HepG2 (cell line): ENCODE results near the gene PLPP3. TPM values are rescaled to one million over a fixed set of nuclear protein-coding genes. Genes with fewer than 3 reads are reported as not detected.
A peak's percentile ranks its signal among the peaks of the same experiment; 100 is the strongest.

ENCODE experiments used
- ATAC-seq: fragments of 200-7000 bp; cut with Tn5 transposase; 3 replicates; pipeline ENCODE4 v1.9.1; 2020; ENCODE audit warnings: mild to moderate bottlenecking, moderate library complexity
- BruUV-seq: library from RNA; stranded (reverse); fragments of 400-500 nt; replicated peaks from 2 replicates; lab custom pipeline; 2021; lab: Mats Ljungman, UMichigan
- CTCF ChIA-PET: fragments of 300-600 bp; formaldehyde crosslinking; extraction: SDS; loops from one replicate; lab custom pipeline; 2021; ENCODE audit warnings: low total read pairs, inconsistent platforms, low intra/inter-chr PET ratio; lab: Yijun Ruan, JAX
- POLR2A ChIA-PET: fragments of 350-600 bp; sonication (Branson Sonifier 250); formaldehyde crosslinking; loops from one replicate; lab custom pipeline; 2020; ENCODE audit warnings: antibody characterized with exemption, inconsistent platforms; lab: Yijun Ruan, JAX
- DNase-seq: peaks from one replicate; pipeline ENCODE4 v3.0.0-alpha.2; 2015; ENCODE audit warnings: low spot score
- FAIRE-seq: peaks from 3 replicates; lab custom pipeline; 2011; peaks lifted over from hg19 to GRCh38; lab: Jason Lieb, UNC
- H2AFZ ChIP-seq: one replicate; pipeline ENCODE4 v1.6.1; 2011; ENCODE audit warnings: low read length, inconsistent platforms
- H3K27ac ChIP-seq: fragments of 300-600 bp; 3 replicates; pipeline ENCODE4 v1.8.0; 2011; ENCODE audit warnings: mixed run types, mild to moderate bottlenecking, mixed read lengths, low read length, inconsistent platforms; ENCODE audit not compliant: insufficient read depth; ENCODE audit errors: extremely low read length
- H3K27me3 ChIP-seq, 2 experiments: fragments of 200-600 bp in 1 of 2; 2 replicates in 1 of 2; 3 replicates in 1 of 2; pipeline versions ENCODE4 v1.6.0 to v1.8.0; 2011; ENCODE audit warnings: low read length in 2 of 2, mild to moderate bottlenecking in 2 of 2, moderate library complexity in 2 of 2, inconsistent platforms in 1 of 2; ENCODE audit not compliant: insufficient read depth in 2 of 2, control insufficient read depth in 1 of 2
- H3K36me3 ChIP-seq, 2 experiments: fragments of 200-600 bp in 1 of 2; replicated peaks in 1 of 2; 2 replicates in 1 of 2; 3 replicates in 1 of 2; pipeline versions ENCODE4 v1.5.1 to v1.8.0; 2011; ENCODE audit warnings: low read length in 2 of 2, inconsistent platforms in 1 of 2; ENCODE audit not compliant: insufficient read depth in 2 of 2, control insufficient read depth in 1 of 2
- H3K4me1 ChIP-seq: 2 replicates; pipeline ENCODE4 v1.5.1; 2012; ENCODE audit warnings: low read length, inconsistent platforms; ENCODE audit not compliant: insufficient read depth
- H3K4me2 ChIP-seq: 2 replicates; pipeline ENCODE4 v1.6.0; 2011; ENCODE audit warnings: low read depth, low read length, inconsistent platforms
- H3K4me3 ChIP-seq, 3 experiments: fragments of 200-600 bp in 1 of 3; sonication (generic), shearing (Covaris generic) in 1 of 3; replicated peaks in 1 of 3; 2 replicates each; pipeline ENCODE4 v1.5.1; 2011 to 2016; ENCODE audit warnings: low read length in 3 of 3, inconsistent platforms in 2 of 3, low read depth in 2 of 3, mild to moderate bottlenecking in 2 of 3, control low read depth in 1 of 3, mixed read lengths in 1 of 3; ENCODE audit not compliant: insufficient read depth in 1 of 3
- H3K79me2 ChIP-seq: one replicate; pipeline ENCODE4 v1.6.1; 2011; ENCODE audit warnings: low read length, inconsistent platforms; ENCODE audit not compliant: insufficient read depth
- H3K9ac ChIP-seq: 2 replicates; pipeline ENCODE4 v1.6.0; 2011; ENCODE audit warnings: mild to moderate bottlenecking, low read depth, low read length, inconsistent platforms; ENCODE audit not compliant: insufficient read depth
- H3K9me3 ChIP-seq: 2 replicates; pipeline ENCODE4 v1.5.1; 2012; ENCODE audit warnings: mild to moderate bottlenecking, low read length
- H4K20me1 ChIP-seq: 2 replicates; pipeline ENCODE4 v1.6.0; 2011; ENCODE audit warnings: inconsistent platforms, mild to moderate bottlenecking, low read length, moderate library complexity; ENCODE audit not compliant: insufficient read depth
- ONECUT2 ChIP-seq: sonication (generic); formaldehyde crosslinking; IDR thresholded peaks from 2 replicates; pipeline ENCODE4 v1.4.0; 2020; ENCODE audit warnings: missing genetic modification reagents
- POLR2G ChIP-seq: fragments of 200-400 bp; formaldehyde crosslinking; IDR thresholded peaks from 2 replicates; pipeline ENCODE4 v1.6.1; 2018; ENCODE audit warnings: mild to moderate bottlenecking, low read depth, low read length, moderate library complexity
- SIX1 ChIP-seq: sonication (generic); formaldehyde crosslinking; IDR thresholded peaks from 2 replicates; pipeline ENCODE4 v1.4.0; 2020; ENCODE audit warnings: missing genetic modification reagents, borderline replicate concordance
- SMC3 ChIP-seq: IDR thresholded peaks from 2 replicates; pipeline ENCODE4 v1.6.1; 2011; ENCODE audit warnings: low read length, improper control_type of control experiment
- TBX2 ChIP-seq: sonication (generic); formaldehyde crosslinking; IDR thresholded peaks from 2 replicates; pipeline ENCODE4 v1.5.0; 2020; ENCODE audit warnings: missing genetic modification reagents, mild to moderate bottlenecking, borderline replicate concordance
- ZNF451 ChIP-seq: sonication (generic); formaldehyde crosslinking; IDR thresholded peaks from 2 replicates; pipeline ENCODE4 v1.5.0; 2020; ENCODE audit warnings: mild to moderate bottlenecking, missing genetic modification reagents
- ZNF512B ChIP-seq: sonication (generic); formaldehyde crosslinking; IDR thresholded peaks from 2 replicates; pipeline ENCODE4 v1.5.1; 2020; ENCODE audit warnings: missing genetic modification reagents, mild to moderate bottlenecking, borderline replicate concordance
- ZNF543 ChIP-seq: sonication (generic); formaldehyde crosslinking; IDR thresholded peaks from 2 replicates; pipeline ENCODE4 v1.4.0; 2020; ENCODE audit warnings: mild to moderate bottlenecking, missing genetic modification reagents
- WGBS: methylation state at CpG from one replicate; pipeline ENCODE4 v1.1.6; 2017; ENCODE audit warnings: low lambda C conversion rate; 5-methylcytosine and 5-hydroxymethylcytosine counted together
- in situ Hi-C: cut with HindIII; loops from 2 replicates; pipeline ENCODE4 v1.10.0; 2017; ENCODE audit warnings: low pct_unique_long_range_greater_than_20kb; ENCODE audit not compliant: extremely low pct_ligation_motif_present
- intact Hi-C: fragments of 100-400 bp; cut with micrococcal nuclease; formaldehyde crosslinking; loops from one replicate; pipeline ENCODE4 v1.10.0; 2022; ENCODE audit not compliant: unreplicated experiment
- polyA plus RNA-seq, 8 experiments: library from polyadenylated mRNA; depleted of rRNA in 3 of 8; stranded (reverse) in 7 of 8; unstranded in 1 of 8; fragments of >200 nt; fragmentation: Illumina TruSeq in 4 of 8; extraction: Trizol in 4 of 8; gene quantifications; 2 replicates each; pipeline versions ENCODE4 v1.2.1 to v1.2.3, GENCODE V29; 2011 to 2016; ENCODE audit warnings: low read depth in 4 of 8, missing spikeins in 1 of 8, mixed read lengths in 1 of 8; ENCODE audit not compliant: insufficient read depth in 1 of 8
- total RNA-seq, 5 experiments: library from RNA; depleted of rRNA; stranded (reverse); fragments of >200 nt; fragmentation: Illumina TruSeq; extraction: Trizol; gene quantifications; 2 replicates each; pipeline ENCODE4 v1.2.3, GENCODE V29; 2016; ENCODE audit warnings: low read depth in 1 of 5

PLPP3 gene
- total and polyA plus RNA-seq, 2 of the 13 experiments (the other 11 are each of a cell fraction or from before 2014, with no cell fraction given) = 49.7 to 65.8 TPM

- TF ChIP-seq ZNF512B (CRISPR knock-in tag) (no peak), SIX1 (peak; percentile 58; the same call in 1 of the 2 replicates), POLR2G (no peak), TBX2 (peak; percentile 91), SMC3 (no peak), ONECUT2 (peak; percentile 43; the same call in 1 of the 2 replicates)
Measured at GRCh38 chr1:56494306-56494705, 85.1 kb downstream of the PLPP3 start (continued).

GRCh38 chr1:56493826-56494225, 85.5 kb downstream of the PLPP3 start:
- in situ Hi-C loops = no loop called here
- POLR2A ChIA-PET = interaction anchor here (0.7 to 4.1 kb wide), 23 partner anchors 9 to 305 kb away, joined by 3 to 74 read pairs (median 5); partner anchors contain the start of gene PLPP3

More at GRCh38 chr1:56493826-56494225, 85.5 kb downstream of the PLPP3 start:
- DNase-seq (no peak), FAIRE-seq (no peak), ATAC-seq (no peak)
- Histone ChIP-seq H3K4me3 (no peak overlapping the region), H2AFZ (no peak overlapping the region), H3K9ac (peak overlapping the region; percentile 54), H3K4me2 (peak overlapping the region; percentile 40), H3K27me3 (no peaks in the 10 kb centered on the region), H3K79me2 (peaks cover 3% of the 10 kb centered on the region), H3K36me3 (peaks cover 8 to 24% of the 10 kb centered on the region in 2 experiments; a peak in 3 of 5 replicates), H3K27ac (peak overlapping the region; percentile 90), H4K20me1 (no peaks in the 10 kb centered on the region), H3K4me1 (peaks cover 87% of the 10 kb centered on the region), H3K9me3 (no peaks in the 10 kb centered on the region)
- CTCF ChIA-PET = no interaction called here
- TSS peak; percentile 26 for BruUV-seq
- WGBS = 48% methylated on average over 2 of the region's 2 CpGs
- TF ChIP-seq ZNF451 (no peak), ZNF543 (peak; percentile 92; the same call in 1 of the 2 replicates)
- intact Hi-C loops = loop anchor here (1.0 to 2.0 kb wide), 3 partner anchors 12 to 17 kb away; no protein-coding TSS in a partner anchor
